ENCODE data around the gene ATP2C2. TPM values are rescaled to one million over a fixed set of nuclear protein-coding genes. Genes with fewer than 3 reads are reported as not detected.

ATP2C2 gene
- total and polyA plus RNA-seq, 2 experiments from 2014 or later, result 2.1 TPM

DNA sequence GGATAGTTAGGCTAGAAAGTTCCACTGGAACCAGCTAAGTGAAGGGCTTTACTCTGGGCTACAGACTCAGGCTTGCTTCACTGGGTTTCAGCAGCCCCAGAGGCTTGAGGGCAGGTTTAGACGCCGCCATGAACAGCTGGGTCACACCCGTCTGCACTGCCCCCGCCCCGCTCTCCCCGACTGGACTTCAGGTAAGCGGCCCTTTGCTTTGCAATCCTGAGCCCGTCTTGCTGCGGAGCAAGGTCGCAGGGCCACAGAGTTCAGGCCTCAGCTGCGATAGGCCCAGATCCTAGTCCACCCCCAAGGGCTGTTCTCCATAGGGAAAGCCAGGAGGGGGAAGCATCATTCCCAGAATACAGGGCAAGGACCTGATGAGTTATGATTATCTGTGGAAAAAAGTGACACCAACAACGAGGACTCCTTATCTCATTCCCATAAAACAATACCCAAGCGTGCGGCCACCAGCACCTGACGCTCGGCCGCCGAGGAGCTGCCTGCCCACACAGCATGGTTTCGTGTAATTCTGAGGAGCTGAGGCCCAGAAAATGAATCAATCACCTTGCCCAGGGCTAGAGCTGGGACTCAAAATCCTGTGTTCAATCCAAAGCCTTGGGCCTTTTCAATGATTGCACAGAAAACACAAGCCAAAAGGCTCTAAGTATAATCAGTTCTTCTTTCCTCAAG, 115.7 kb downstream of the ATP2C2 start:
- Histone ChIP-seq H3K4me3 (no peak overlapping the region), H3K4me1 (ENCODE audit: insufficient read depth) (no peaks in the 10 kb centered on the region), H3F3A (replicated peaks; ENCODE audit: low read depth) (no peaks in the 10 kb centered on the region), H3K27ac (ENCODE audit: low read depth) (no peak overlapping the region), H3K27me3 (ENCODE audit: insufficient read depth) (no peaks in the 10 kb centered on the region), H3K4me2 (no peak overlapping the region), H3K79me2 (replicated peaks; ENCODE audit: insufficient read depth) (no peaks in the 10 kb centered on the region), H3K9me2 (ENCODE audit: insufficient read depth) (no peaks in the 10 kb centered on the region), H2AFZ (no peak overlapping the region), H4K20me1 (replicated peaks; ENCODE audit: insufficient read depth) (no peaks in the 10 kb centered on the region), H3K36me3 (ENCODE audit: insufficient read depth) (no peaks in the 10 kb centered on the region)
- peaks cover 7% of the 10 kb centered on the region for H3K27me3 Mint-ChIP-seq (ENCODE audit: insufficient read depth, low read depth, poor library complexity)
- H3K27ac Mint-ChIP-seq, result no peak overlapping the region
- TF ChIP-seq NANOG (IDR thresholded peaks at IDR 0.05; ENCODE audit: borderline replicate concordance) (no peak), EZH2phosphoT487 (IDR thresholded peaks at IDR 0.05; ENCODE audit: unreplicated experiment) (no peak), CREB1 (CRISPR knock-in tag; IDR thresholded peaks at IDR 0.05; ENCODE audit: low read depth) (no peak), POLR2AphosphoS5 (IDR thresholded peaks at IDR 0.05; ENCODE audit: low read depth) (no peak)
- TF ChIP-seq, protein P1, sequence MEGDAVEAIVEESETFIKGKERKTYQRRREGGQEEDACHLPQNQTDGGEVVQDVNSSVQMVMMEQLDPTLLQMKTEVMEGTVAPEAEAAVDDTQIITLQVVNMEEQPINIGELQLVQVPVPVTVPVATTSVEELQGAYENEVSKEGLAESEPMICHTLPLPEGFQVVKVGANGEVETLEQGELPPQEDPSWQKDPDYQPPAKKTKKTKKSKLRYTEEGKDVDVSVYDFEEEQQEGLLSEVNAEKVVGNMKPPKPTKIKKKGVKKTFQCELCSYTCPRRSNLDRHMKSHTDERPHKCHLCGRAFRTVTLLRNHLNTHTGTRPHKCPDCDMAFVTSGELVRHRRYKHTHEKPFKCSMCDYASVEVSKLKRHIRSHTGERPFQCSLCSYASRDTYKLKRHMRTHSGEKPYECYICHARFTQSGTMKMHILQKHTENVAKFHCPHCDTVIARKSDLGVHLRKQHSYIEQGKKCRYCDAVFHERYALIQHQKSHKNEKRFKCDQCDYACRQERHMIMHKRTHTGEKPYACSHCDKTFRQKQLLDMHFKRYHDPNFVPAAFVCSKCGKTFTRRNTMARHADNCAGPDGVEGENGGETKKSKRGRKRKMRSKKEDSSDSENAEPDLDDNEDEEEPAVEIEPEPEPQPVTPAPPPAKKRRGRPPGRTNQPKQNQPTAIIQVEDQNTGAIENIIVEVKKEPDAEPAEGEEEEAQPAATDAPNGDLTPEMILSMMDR (conservative IDR thresholded peaks at IDR 0.05; ENCODE audit: low read depth in 2 of 2), result no peak
- TF ChIP-seq, protein P2, sequence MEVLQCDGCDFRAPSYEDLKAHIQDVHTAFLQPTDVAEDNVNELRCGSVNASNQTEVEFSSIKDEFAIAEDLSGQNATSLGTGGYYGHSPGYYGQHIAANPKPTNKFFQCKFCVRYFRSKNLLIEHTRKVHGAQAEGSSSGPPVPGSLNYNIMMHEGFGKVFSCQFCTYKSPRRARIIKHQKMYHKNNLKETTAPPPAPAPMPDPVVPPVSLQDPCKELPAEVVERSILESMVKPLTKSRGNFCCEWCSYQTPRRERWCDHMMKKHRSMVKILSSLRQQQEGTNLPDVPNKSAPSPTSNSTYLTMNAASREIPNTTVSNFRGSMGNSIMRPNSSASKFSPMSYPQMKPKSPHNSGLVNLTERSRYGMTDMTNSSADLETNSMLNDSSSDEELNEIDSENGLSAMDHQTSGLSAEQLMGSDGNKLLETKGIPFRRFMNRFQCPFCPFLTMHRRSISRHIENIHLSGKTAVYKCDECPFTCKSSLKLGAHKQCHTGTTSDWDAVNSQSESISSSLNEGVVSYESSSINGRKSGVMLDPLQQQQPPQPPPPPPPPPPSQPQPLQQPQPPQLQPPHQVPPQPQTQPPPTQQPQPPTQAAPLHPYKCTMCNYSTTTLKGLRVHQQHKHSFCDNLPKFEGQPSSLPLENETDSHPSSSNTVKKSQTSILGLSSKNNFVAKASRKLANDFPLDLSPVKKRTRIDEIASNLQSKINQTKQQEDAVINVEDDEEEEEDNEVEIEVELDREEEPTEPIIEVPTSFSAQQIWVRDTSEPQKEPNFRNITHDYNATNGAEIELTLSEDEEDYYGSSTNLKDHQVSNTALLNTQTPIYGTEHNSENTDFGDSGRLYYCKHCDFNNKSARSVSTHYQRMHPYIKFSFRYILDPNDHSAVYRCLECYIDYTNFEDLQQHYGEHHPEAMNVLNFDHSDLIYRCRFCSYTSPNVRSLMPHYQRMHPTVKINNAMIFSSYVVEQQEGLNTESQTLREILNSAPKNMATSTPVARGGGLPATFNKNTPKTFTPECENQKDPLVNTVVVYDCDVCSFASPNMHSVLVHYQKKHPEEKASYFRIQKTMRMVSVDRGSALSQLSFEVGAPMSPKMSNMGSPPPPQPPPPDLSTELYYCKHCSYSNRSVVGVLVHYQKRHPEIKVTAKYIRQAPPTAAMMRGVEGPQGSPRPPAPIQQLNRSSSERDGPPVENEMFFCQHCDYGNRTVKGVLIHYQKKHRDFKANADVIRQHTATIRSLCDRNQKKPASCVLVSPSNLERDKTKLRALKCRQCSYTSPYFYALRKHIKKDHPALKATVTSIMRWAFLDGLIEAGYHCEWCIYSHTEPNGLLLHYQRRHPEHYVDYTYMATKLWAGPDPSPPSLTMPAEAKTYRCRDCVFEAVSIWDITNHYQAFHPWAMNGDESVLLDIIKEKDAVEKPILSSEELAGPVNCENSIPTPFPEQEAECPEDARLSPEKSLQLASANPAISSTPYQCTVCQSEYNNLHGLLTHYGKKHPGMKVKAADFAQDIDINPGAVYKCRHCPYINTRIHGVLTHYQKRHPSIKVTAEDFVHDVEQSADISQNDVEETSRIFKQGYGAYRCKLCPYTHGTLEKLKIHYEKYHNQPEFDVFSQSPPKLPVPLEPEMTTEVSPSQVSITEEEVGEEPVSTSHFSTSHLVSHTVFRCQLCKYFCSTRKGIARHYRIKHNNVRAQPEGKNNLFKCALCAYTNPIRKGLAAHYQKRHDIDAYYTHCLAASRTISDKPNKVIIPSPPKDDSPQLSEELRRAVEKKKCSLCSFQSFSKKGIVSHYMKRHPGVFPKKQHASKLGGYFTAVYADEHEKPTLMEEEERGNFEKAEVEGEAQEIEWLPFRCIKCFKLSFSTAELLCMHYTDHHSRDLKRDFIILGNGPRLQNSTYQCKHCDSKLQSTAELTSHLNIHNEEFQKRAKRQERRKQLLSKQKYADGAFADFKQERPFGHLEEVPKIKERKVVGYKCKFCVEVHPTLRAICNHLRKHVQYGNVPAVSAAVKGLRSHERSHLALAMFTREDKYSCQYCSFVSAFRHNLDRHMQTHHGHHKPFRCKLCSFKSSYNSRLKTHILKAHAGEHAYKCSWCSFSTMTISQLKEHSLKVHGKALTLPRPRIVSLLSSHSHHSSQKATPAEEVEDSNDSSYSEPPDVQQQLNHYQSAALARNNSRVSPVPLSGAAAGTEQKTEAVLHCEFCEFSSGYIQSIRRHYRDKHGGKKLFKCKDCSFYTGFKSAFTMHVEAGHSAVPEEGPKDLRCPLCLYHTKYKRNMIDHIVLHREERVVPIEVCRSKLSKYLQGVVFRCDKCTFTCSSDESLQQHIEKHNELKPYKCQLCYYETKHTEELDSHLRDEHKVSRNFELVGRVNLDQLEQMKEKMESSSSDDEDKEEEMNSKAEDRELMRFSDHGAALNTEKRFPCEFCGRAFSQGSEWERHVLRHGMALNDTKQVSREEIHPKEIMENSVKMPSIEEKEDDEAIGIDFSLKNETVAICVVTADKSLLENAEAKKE (CRISPR knock-in tag; IDR thresholded peaks at IDR 0.05), result no peak
- no peaks in the 10 kb centered on the region for H3K9me3 Mint-ChIP-seq
- ATAC-seq, result no peak
- H3K4me1 Mint-ChIP-seq, result no peaks in the 10 kb centered on the region
- no peak overlapping the region for H3K4me3 Mint-ChIP-seq
- H3K36me3 Mint-ChIP-seq (ENCODE audit: low read depth), result peaks cover 14% of the 10 kb centered on the region; the same call in 2 of the 3 replicates
- DNase-seq (ENCODE audit: low spot score), result no peak
